ENCODE data around the gene USP30. TPM values are rescaled to one million over a fixed set of nuclear protein-coding genes. Genes with fewer than 3 reads are reported as not detected.

USP30 gene
- total RNA-seq, 4 donors from 2014 or later: 10.5 to 15.4 (median 14.2) TPM

DNA sequence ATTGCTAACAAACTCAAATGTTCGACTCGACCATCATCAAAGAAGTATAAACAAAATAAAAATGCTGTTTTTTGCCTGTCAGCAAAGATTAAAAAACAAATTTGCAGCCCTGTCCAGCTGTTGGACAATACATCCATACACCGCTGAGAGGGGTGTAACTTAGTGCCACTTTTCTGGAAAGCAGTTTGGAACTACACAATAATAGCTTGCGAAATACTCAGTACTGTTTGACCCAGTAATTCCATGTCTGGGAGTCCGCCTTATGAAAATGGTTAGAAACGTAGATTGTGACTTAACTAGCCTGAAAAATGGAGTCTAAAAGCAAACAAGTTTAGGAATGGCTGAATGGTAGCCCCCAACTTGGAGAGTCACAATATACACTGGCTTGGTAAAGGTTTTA, 6.4 kb downstream of the USP30 start:
- WGBS, 2 donors (ENCODE audit: low coverage in 1 of 2): 89% methylated on average over 6 of the region's 6 CpGs
- Histone ChIP-seq H3K27ac (no peak overlapping the region), H3K9me3 (no peaks in the 10 kb centered on the region), H3K36me3 (peaks cover 0 to 65% of the 10 kb centered on the region in 2 donors), H3K27me3 (no peaks in the 10 kb centered on the region), H3K4me1 (peaks cover 0 to 10% (median 3%) of the 10 kb centered on the region in 3 donors), H3K4me3 (no peak overlapping the region)
- ATAC-seq: no peak
- TF ChIP-seq EP300 (IDR thresholded peaks at IDR 0.05): no peak
- no peak for TF ChIP-seq POLR2AphosphoS5 (IDR thresholded peaks at IDR 0.05)

DNA sequence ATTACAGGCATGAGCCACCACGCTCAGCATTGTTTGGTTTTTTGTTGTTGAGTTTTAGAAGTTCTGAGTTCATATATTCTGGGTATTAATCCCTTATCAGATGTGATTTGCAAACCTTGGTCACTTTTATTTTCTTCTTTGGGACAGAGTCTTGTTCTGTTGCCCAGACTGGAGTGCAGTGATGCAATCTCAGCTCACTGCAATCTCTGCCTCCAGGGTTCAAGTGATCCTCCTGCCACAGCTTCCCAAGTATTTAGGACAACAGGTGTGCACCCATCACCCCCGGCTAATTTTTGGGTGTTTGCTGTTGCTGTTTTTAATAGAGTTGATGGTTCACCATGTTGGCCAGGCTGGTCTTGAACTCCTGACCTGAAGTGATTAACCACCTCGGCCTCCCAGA, 11.8 kb downstream of the USP30 start:
- no peak overlapping the region for H3K4me3 ChIP-seq
- ATAC-seq: no peak
- H3K4me1 ChIP-seq: no peaks in the 10 kb centered on the region
- WGBS, 2 donors (ENCODE audit: low coverage in 1 of 2): 93 to 100% methylated on average over 2 to 3 of the region's 3 CpGs
- no peaks in the 10 kb centered on the region for H3K9me3 ChIP-seq
- TF ChIP-seq EP300 (IDR thresholded peaks at IDR 0.05) (no peak), POLR2A (IDR thresholded peaks at IDR 0.05) (no peak), POLR2AphosphoS5 (IDR thresholded peaks at IDR 0.05) (no peak)
- TF ChIP-seq, protein P1, sequence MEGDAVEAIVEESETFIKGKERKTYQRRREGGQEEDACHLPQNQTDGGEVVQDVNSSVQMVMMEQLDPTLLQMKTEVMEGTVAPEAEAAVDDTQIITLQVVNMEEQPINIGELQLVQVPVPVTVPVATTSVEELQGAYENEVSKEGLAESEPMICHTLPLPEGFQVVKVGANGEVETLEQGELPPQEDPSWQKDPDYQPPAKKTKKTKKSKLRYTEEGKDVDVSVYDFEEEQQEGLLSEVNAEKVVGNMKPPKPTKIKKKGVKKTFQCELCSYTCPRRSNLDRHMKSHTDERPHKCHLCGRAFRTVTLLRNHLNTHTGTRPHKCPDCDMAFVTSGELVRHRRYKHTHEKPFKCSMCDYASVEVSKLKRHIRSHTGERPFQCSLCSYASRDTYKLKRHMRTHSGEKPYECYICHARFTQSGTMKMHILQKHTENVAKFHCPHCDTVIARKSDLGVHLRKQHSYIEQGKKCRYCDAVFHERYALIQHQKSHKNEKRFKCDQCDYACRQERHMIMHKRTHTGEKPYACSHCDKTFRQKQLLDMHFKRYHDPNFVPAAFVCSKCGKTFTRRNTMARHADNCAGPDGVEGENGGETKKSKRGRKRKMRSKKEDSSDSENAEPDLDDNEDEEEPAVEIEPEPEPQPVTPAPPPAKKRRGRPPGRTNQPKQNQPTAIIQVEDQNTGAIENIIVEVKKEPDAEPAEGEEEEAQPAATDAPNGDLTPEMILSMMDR (IDR thresholded peaks at IDR 0.05): no peak
- no peak overlapping the region for H3K27ac ChIP-seq
- H3K36me3 ChIP-seq: peaks cover 0 to 87% of the 10 kb centered on the region in 2 donors
- H3K27me3 ChIP-seq: no peaks in the 10 kb centered on the region

DNA sequence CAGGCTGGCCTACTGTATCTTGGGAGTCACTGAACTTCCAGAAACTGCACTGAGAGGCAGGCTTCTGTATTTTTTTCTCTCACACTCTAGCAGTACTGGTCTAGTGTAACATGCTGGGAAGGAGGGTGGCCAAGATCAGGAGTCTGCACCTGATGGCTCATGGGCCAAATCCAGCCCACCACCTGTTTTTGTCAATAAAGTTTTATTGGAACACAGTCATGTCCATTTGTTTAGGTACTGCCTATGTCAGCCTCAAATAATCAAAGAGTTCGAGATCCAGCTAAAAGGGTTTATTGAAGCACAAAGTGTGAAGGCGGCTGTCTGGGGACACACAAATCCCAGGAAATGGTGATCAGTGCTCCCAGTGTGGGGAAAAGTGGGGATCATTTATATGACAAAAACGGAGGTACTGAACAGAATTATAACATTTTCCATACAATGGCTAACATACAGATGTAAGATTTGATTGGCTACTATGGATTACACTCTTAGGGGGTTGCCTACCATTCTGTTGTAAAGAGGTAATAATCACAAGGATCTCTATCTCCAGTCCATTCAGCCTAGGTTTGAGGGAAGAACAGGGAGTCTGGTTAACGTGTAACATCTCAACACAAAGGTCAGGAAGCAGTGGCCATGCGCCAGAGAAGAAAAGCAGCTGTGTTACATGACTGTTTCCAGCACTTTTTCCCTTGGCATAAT, 12.9 kb downstream of the USP30 start:
- 73 to 76% methylated on average over 5 of the region's 5 CpGs for WGBS, 2 donors (ENCODE audit: low coverage in 1 of 2)
- Histone ChIP-seq H3K9me3 (no peaks in the 10 kb centered on the region), H3K4me3 (no peak overlapping the region), H3K27ac (no peak overlapping the region), H3K36me3 (peaks cover 0 to 87% of the 10 kb centered on the region in 2 donors), H3K4me1 (no peaks in the 10 kb centered on the region), H3K27me3 (no peaks in the 10 kb centered on the region)
- TF ChIP-seq EP300 (IDR thresholded peaks at IDR 0.05) (no peak), POLR2A (IDR thresholded peaks at IDR 0.05) (no peak), POLR2AphosphoS5 (IDR thresholded peaks at IDR 0.05) (no peak)
- TF ChIP-seq, protein P1 (IDR thresholded peaks at IDR 0.05): no peak
- no peak for ATAC-seq

DNA sequence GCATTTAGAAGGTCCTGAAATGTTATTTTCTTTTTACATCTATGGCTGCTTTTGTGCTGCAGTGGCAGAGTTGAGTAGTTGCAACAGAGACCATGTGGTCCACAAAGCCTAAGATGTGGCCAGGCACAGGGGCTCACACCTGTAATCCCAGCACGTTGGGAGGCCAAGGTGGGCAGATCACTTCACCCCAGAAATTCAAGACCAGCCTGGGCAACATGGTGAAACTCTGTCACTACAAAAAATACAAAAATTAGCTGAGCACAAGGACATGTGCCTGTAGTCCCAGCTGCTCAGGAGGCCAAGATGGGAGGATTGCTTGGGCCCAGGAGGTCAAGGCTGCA, 13.4 kb downstream of the USP30 start:
- H3K27ac ChIP-seq: no peak overlapping the region
- no peaks in the 10 kb centered on the region for H3K27me3 ChIP-seq
- no peaks in the 10 kb centered on the region for H3K9me3 ChIP-seq
- H3K4me1 ChIP-seq: no peaks in the 10 kb centered on the region
- 64 to 100% methylated on average over 1 of the region's 1 CpG for WGBS, 2 donors (ENCODE audit: low coverage in 1 of 2)
- no peak for ATAC-seq
- H3K4me3 ChIP-seq: no peak overlapping the region
- H3K36me3 ChIP-seq: peaks cover 0 to 87% of the 10 kb centered on the region in 2 donors
- TF ChIP-seq EP300 (IDR thresholded peaks at IDR 0.05) (no peak), POLR2AphosphoS5 (IDR thresholded peaks at IDR 0.05) (no peak), POLR2A (IDR thresholded peaks at IDR 0.05) (no peak)
- TF ChIP-seq, protein P1 (IDR thresholded peaks at IDR 0.05): no peak

DNA sequence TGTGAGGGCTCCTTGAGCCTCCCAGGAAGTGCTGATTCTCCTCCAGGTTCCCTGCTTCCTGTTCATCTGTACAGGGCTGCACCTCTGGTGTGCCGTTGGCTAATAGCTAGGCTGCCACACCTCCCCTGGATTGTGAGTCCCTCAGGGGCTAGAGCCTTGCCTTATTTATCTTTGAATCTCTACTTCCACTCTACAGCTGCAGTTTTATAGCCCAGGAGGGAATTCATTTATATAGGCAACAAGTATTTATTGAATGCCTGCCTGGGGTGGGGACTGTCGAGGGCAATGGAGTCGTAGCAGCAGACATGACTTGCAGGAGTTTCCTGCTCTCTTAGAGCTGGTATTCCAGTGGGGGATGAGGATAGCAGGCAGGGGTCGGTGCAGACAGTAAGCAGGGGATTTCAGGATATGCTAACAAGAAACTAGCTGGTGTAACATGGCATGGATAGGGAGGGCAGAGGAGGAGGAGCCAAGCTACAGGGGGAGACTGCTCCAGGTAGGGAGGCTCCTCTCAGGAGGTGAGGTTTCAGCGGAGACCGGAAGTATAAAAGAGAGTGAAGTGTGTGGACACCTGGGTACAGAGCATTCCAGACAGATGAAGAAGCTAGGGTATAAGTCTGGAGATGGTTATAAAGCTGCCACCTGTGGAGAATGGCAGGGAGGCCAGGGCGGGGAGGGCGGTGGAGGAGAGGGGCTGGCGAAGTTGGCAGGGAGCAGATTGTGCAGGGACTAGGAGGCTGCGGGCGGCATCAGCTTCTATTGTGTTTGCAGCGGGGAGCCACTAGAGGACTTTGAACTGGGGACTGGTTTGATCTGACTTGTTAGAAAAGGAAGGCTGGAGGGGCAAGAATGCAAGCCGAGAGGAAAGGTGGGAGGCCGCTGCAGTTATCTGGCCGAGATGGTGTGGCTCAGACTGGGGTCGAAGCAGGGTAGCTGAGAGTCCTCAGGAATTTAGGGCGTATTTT, 17.2 kb downstream of the USP30 start:
- 72 to 82% methylated on average over 10 to 17 of the region's 17 CpGs for WGBS, 2 donors (ENCODE audit: low coverage in 1 of 2)
- no peak overlapping the region for H3K27ac ChIP-seq

More for the DNA sequence above, 17.2 kb downstream of the USP30 start:
- H3K9me3 ChIP-seq: no peaks in the 10 kb centered on the region
- no peak for ATAC-seq
- no peak for TF ChIP-seq POLR2A (IDR thresholded peaks at IDR 0.05)
- TF ChIP-seq EP300 (IDR thresholded peaks at IDR 0.05): no peak
- TF ChIP-seq POLR2AphosphoS5 (IDR thresholded peaks at IDR 0.05): no peak
- TF ChIP-seq, protein P1 (IDR thresholded peaks at IDR 0.05): no peak
- H3K27me3 ChIP-seq: no peaks in the 10 kb centered on the region
- no peak overlapping the region for H3K4me3 ChIP-seq
- H3K4me1 ChIP-seq: no peaks in the 10 kb centered on the region
- peaks cover 0 to 88% of the 10 kb centered on the region in 2 donors for H3K36me3 ChIP-seq

All from gastroesophageal sphincter (tissue), 4 donors.